NCI-H146 treated with DMSO at 0.1 percent for 48 hours (cell line): ENCODE measurements around the gene TOMM20.
"Not testable (repeated sequence)": the region's sequence is repeated elsewhere in the genome, so short reads cannot be mapped to it uniquely, and the experiment has no call there.

Source experiments
- DNase-seq: peaks from one replicate; lab custom pipeline; 2025; ENCODE audit not compliant: unreplicated experiment; lab: John Stamatoyannopoulos, UW

The TOMM20 gene

DNA sequence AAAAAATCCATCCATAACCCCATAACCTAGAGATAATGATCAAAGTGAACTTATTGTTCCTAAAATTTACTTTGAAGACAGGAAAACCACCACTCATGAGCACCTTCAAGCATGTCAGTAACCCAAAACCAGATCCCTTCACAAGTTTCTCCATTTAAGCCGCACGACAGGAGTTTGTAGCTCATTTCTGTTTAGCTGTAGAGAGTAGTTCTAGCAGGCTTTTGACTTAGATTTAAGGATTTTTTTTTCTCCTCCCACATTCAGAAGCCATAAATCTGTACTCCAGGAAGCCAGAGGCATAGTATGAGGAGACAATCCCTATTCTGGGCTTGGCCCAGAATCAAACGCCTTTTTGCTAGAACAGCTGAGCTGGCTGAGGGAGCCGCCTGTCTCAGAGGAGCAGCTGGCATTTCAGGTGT lies 25.6 kb downstream of the TOMM20 start:
- no peak for DNase-seq

DNA sequence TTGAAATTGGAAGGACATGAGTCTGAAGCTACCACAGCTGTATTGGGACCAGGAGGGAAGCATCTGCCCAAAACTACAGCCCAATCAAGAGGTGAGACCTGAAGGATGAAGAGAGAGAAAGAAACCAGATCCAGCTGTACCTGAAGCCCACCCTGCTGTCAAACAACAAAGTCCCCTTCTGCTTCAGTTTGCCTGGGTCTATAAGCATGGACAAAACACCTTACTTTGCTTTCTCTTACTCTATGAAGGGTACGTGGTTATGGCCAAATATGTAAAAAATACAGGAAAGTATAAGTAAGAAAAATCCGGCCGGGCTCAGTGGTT lies 26.4 kb downstream of the TOMM20 start:
- DNase-seq: no peak

DNA sequence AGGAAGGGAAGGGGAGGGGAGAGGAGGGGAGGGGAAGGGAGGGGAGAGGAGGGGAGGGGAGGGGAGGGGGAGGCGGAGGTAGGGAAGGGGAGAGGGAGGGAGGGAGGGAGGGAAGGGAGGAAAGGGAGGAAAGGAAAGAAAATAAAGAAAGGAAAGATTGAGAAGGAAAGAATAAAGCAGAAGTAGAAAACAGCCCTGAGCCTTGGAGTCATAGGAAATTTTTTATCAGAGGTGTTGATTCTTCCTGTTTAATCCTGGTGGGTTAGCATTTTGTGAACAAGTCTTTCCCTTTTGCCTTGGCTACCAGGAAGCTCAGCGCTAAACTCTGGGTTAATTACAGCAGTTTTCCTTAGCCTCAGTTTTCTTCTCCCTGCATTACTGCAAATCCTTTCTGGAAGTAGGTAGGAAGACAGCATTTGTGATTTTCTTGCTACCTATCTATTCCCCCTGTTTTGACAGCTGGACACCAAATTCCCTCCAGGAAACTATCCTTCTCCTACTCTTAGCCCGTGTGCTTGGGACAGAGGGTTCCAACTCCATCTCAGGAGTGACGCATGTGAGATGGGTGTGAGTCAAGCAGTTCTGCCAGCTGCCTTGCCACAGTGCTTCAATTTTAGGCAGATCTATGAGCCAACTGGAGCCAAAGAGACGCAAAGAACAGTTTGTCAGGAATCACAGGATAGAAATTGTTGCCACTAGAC lies 26.9 kb downstream of the TOMM20 start:
- no peak for DNase-seq

DNA sequence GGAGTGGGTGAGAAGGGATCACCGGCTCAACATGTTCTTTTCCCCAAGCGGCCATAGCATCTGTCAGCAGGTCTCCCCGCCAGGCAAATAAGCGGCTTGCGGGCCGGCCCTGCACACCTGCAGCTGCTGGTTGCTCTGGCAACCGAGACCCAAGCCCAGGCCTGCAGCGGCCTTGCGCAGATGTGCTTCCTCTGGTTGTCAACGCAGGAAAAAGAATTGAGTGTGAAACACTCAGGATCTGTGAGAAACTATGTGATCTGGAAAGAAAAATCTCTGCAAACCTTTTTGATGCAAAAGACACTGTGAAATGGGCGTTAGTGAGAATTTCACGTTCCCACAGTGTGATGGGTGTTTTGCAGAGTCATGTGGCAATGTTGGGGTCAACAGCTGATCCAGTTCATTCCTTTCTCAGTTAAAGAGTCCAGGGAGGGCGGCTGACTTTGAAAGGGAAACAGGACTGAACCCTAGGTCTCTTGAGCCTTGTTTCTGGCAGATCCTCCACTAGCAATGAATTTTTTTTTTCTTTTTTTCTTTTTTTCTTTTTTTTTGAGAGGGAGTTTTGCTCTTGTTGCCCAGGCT lies 28.4 kb downstream of the TOMM20 start:
- no peak for DNase-seq

DNA sequence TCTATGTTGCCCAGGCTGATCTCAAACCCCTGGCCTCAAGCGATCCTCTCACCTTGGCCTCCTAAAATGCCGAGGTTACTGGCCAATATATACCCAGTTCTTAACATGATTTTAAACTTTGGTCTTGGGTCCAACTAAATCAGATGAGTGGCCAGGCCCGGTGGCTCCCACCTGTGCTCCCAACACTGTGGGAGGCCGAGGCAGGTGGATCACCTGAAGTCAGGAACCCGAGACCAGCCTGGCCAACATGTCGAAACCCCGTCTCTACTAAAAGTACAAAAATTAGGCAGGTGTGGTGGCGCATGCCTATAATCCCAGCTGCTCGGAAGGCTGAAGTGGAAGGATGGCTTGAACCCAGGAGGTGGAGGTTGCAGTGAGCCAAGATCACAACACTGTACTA lies 29.6 kb downstream of the TOMM20 start:
- no peak for DNase-seq

DNA sequence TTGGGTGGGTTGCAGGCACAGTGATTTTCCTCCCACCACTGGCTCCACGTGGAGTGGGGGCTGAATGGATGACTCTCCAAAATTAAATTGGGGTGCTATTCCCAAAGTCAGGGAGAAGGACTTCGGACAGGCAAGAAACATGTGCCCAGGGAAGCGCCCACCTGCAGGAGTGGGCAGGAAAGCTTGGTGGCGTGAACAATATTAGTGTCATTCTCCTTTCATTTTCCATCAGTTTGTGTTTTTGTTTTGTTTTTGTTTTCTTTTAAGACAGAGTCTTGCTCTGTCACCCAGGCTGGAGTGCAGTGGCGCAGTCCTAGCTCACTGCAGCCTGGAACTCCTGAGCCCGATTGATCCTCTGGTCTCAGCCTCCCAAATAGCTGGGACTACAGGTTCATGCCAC lies 30.1 kb downstream of the TOMM20 start:
- no peak for DNase-seq

DNA sequence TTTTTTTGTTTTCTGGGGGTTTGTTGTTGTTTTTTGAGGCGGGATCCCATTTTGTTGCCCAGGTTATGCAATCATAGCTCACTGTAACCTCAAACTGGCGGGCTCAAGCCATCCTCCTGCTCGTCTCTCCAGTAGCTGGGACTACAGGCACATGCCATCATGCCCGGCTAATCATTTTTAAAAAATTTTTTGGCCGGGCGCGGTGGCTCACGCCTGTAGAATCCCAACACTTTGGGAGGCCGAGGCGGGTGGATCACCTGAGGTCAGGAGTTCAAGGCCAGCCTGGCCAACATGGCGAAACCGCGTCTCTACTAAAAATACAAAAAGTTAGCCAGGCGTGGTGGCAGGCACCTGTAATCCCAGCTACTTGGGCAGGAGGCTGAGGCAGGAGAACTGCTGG lies 31.1 kb downstream of the TOMM20 start:
- DNase-seq: not testable (repeated sequence)

DNA sequence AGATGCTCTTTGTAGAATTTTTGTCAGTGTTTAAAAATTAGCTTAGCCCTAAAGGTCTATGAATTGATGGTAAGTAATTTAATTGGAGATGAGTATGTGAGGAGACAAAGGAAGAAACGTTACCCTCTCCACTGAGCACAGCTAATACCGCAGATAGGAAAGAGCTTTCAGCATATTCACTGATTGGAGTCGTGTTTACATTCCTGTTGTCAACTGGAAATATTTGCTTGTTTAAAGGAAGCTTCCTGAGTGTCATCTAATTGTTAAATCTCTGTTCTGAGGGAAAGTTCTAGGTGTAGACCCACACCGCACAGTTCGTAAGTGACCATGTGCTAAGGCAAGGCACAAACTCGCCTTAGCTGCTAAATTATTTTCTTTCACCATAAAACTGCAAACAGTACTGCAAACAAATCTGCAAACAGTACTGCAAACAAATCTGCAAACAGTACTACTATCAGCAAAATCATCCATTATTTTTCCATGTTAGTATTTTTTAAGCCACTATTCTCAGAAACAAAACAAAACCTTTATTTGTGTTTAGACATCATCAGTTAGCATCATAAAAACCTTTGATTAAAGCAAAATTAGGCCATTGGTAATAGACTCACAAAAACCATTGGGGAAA lies 32.6 kb downstream of the TOMM20 start:
- DNase-seq: no peak

DNA sequence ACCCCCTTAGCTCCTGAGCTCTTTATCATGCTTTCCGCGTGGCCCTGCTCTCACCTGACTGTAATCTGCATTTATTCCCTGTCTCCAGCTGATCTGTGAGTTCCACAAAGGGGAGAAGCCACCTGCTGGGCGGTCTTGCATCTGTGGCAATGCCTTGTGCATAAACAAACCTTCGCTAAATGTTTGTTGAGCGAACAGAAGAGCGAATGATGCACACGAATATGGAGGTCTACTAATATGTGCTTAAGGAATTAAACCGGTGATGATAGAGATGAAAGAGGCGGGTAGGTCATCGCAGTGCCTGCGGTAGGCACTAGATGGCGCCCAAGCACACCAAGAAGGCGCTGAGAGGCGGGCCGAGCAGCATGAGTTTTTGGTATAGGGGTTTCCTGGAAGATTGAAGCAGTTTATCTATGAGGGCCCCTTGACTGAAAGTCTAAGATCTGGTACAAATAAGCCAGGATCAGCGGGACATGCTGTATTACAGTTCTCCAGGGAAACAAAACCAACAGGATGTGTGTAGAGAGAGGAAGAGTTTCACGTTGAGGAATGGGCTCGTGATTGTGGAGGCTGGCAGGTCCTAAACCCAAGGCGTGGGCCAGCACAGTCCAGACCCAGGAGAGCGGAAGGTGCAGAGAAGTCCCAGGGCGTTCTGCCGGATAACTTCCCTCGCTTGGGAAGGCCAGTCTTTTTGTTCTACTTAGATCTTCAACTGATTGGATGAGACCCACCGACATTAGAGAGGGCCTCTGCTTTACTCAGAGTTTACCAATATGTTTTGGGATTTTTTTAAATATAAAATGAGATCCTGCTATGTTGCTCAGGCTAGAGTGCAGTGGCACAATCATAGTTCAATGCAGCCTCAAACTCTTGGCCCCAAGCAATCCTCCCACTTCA lies 34.7 kb downstream of the TOMM20 start:
- DNase-seq: peak; percentile 66

DNA sequence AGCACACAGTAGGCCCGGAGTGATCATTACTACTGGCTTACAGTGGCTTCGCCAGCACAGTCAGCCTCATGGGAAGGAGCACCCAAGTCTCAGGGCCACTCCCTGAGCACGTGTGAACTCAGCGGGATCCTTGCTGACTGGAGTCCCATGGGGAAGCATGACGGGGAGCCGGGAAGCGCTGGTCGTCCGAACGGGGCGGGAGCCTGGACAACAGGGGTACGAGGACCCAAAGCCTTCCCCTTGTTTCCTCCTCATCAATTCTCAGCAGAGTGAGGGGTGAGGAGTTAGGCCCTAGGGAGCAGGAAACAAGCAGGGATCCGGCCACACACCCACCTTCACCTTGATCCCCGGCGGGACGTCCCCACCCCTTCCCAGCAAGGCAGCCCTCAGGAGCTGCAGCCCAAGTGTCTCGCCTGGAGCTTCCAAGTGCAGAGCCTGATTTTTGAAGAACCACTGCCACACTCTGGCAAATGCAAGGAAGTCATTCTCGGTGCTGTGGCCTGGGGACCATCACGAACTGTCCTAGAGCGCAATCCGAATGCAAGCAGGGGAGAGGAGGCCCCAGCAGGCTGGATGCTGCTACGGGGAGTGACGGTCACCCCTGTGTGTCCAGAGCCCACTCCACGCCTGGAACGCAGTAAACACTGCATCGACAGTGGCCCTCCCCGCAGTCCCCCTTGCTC lies 35.5 kb downstream of the TOMM20 start:
- no peak for DNase-seq

DNA sequence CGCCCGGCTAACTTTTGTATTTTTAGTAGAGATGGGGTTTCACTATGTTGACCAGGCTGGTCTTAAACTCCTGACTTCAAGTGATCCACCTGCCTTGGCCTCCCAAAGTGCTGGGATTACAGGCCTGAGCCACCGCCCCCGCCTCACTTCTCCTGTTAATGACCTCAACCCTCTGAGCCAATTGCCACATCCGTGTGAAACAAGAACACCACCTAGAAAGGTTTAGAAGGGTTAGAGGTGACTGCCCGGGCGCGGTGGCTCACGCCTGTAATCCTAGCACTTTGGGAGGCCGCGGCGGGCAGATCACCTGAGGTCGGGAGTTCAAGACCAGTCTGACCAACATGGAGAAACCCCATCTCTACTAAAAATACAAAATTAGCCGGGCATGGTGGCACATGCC lies 36.2 kb downstream of the TOMM20 start:
- not testable (repeated sequence) for DNase-seq

DNA sequence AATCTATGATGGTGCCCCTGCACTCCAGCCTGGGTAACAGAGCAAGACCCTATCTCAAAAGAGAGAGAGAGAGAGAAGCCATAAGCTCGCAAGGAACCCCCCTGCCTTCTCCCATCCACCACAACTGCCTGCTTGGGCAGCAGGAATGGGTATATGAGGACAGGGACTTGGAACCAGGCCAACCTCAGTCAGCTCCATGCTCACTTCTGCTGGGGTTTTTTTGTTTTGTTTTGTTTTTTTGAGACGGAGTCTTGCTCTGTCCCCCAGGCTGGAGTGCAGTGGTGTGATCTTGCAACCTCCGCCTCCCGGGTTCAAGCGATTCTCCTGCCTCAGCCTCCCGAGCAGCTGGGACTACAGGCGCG lies 36.6 kb downstream of the TOMM20 start:
- DNase-seq: not testable (repeated sequence)

DNA sequence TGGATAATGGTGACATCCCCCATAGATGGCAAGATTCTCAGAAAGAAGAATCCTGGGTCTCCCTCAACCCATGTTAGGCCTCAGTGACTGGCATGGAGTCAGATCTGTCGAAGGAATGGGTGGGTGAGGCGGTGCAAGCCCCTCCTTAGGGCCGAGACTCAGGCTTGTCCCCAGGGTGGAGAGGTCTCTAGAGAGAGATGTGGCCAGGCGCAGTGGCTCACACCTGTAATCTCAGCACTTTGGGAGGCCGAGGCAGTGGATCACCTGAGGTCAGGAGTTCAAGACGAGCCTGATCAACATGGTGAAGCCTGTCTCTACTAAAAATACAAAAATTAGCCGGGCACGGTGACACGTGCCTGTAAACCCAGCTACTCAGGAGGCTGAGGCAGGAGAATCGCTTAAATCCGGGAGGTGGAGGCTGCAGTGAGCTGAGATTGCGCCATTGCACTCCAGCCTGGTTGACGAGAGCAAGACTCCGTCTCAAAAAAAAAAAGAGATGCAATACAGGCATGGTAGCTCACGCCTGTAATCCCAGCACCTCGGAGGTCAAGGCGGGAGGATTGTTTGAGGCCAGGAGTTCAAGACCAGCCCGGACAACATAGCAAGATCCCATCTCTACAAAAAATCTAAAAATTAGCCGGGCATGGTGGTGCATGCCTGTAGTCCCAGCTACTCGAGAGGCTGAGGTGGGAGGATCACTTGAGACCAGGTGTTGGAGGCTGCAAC lies 37.2 kb downstream of the TOMM20 start:
- not testable (repeated sequence) for DNase-seq

DNA sequence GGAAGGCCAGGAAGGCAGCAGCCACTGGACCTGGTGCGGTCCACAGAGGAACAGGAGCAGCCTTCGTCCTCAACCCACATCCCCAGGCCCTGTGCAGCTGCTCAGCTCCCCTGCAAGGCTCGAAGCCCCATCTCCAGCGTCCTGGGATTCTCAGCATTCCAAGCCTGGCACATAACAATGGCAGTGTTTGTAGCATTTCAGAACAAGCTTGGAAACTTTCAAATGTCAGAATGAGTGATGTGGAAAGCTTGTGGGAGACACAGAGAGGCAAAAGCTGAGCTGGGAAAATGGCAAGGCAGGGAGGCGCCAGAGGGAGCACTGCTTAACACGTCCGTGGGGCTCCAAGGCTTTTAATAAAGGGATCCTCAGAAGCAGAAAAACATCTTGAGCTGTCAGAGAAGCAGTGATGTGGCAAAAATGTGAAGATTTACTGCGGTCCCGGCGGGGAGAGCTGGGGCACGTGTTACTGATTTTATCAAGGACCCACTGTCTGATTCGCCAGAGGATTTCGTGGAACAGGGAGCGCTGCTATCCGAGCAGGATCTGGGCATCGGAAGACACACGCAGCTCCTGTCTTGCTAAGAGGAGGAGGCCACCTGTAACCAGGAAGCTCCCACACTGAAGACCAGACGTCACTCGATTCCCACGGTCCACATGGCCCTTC lies 38.1 kb downstream of the TOMM20 start:
- no peak for DNase-seq

DNA sequence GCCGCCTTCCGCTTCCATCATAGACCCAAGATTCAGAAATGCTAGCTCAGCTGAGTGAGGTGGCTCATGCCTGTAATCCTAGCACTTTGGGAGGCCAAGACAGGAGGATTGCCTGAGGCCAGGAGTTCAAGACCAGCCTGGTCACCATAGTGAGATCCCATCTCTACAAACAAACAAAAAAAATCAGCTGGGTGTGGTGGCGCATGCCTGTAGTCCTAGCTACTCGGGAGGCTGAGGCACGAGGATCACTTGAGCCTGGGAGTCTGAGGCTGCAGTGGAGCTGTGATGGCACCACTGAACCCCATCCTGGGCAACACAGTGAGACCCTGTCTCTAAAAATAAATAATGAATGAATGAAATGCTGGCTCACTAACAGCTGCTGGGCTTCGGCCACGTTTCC lies 39.7 kb downstream of the TOMM20 start:
- no peak for DNase-seq

DNA sequence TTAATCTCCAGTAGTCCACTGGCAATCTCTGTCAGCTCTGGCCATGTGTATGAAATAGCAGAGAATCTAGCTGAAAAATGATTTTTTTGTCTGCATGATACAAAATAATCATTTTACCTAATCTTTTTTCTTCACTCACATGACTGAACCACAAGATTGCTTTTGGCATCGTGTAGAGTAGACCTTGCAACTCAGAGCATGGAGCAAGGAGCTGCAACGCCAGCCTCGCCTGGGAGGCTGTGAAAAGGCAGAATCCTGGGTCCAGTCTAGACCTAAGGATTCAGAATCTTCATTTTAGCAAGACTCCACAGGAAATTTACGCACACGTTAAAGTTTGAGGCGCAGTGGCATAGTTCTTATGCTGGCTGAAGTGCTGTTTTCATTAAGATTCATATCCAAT lies 40.2 kb downstream of the TOMM20 start:
- DNase-seq: no peak

DNA sequence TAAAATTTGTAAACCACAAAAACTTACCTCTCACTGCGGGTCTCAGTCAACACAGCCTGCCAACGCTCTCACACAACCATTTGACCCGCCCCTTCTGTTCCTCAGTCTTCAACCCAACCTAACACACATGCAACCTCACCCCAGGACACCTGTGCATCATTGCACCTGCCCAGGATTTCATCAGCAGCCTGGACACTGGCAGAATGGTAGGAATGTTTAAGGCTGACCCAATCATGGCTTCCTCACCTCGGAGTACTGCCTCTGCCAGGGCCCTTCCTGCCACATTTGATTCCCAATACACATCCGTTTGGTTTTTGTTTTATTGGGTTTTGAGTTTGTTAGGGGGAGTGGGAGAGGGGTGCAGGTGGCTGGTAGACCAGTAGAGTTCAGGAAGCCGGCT lies 40.7 kb downstream of the TOMM20 start:
- DNase-seq: no peak

DNA sequence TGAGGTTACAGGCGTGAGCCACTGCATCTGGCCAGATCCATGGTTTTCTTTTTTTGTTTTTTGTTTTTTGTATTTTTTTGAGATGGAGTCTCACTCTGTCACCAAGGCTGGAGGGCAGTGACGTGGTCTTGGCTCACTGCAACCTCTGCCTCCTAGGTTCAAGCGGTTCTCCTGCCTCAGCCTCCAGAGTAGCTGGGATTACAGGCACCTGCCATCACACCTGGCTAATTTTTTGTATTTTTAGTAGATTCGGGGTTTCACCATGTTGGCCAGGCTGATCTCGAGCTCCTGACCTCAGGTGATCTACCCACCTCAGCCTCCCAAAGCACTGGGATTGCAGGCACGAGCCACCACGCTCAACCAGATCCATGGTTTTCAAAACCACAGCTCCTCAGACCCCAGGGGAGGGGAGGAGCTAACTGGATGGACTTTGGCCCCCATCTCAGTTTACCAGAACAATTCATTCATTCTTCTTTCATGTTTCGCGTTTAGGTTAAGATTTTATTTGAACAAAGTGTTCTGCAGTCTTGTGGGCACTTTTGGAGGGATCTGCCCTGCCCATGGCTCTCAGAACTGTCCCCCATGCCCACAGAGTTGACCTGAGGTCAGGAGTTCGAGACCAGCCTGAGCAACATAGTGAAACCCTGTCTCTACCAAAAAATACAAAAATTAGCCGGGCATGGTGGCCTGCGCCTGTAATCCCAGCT lies 43.1 kb downstream of the TOMM20 start:
- not testable (repeated sequence) for DNase-seq

DNA sequence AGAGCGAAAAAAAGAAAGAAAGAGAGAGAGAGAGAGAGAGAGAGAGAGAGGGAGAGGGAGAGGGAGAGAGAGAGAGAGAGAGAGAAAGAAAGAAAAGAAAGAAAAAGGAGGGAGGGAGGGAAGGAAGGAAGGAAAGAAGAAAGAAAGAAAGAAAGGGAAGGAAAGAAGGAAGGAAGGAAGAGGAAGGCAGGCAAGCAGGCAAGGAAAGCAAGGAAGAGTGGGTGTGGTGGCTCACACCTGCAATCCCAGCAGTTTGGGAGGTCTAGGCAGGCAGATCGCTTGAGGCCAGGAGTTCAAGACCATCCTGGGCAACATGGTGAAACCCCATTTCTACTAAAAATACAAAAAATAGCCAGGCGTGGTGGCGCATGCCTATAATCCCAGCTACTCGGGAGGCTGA lies 47.8 kb downstream of the TOMM20 start:
- DNase-seq: not testable (repeated sequence)
